Stimulated activated CD4-positive, alpha-beta T cell treated with anti-CD3 and anti-CD28 coated beads, TNF-alpha, amount 100 ng/mL, for 4 hours (primary cell): ENCODE measurements around the gene ALDH4A1.

Experiments used
- DNase-seq, 3 experiments: peaks; one replicate each; pipeline ENCODE4 v3.0.0-alpha.2; 2020; ENCODE audit warnings: low read depth in 3 of 3

Gene ALDH4A1, protein sequence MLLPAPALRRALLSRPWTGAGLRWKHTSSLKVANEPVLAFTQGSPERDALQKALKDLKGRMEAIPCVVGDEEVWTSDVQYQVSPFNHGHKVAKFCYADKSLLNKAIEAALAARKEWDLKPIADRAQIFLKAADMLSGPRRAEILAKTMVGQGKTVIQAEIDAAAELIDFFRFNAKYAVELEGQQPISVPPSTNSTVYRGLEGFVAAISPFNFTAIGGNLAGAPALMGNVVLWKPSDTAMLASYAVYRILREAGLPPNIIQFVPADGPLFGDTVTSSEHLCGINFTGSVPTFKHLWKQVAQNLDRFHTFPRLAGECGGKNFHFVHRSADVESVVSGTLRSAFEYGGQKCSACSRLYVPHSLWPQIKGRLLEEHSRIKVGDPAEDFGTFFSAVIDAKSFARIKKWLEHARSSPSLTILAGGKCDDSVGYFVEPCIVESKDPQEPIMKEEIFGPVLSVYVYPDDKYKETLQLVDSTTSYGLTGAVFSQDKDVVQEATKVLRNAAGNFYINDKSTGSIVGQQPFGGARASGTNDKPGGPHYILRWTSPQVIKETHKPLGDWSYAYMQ

GRCh38 chr1:18902523-18903290 lies at the start of gene ALDH4A1:
Gene ALDH4A1, minus strand, starts transcription at chr1:18902555. Its CDS starts 32 bp downstream, at chr1:18902523.
- DNase-seq = peak; percentile 73 to 85 (median 84)

DNA sequence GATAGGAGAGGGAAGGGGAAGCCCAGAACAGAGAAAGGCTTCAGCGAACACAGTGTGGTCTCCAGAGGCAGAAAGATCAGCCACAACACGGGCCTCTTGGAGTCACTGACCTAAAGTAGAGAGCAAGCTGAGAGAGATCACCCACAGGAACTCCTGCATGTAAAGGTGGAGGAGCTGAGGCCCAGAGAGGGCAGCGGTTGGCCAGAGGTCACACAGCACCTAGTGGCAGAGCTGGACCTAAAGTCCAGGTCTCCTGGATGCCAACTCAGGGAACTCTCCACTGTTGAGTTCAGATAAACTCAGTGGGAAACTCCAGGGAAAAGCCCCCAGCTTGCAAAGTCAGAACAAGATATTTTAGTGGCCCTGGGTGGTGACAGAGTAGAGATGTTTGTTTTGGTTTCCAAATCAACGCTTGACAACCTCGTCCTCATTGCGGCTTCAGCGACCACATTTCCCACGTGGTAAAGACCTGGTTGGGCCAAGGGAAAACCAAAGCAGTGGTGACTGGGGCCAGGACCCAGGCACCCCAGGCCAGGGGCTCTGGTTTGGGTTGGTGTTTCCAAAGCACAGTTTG lies 49.5 kb upstream of the ALDH4A1 start:
- peak in 1 of 3 experiments; percentile 31 for DNase-seq

GRCh38 chr1:18951416-18951815 lies 49.1 kb upstream of the ALDH4A1 start:
- no peak for DNase-seq

DNA sequence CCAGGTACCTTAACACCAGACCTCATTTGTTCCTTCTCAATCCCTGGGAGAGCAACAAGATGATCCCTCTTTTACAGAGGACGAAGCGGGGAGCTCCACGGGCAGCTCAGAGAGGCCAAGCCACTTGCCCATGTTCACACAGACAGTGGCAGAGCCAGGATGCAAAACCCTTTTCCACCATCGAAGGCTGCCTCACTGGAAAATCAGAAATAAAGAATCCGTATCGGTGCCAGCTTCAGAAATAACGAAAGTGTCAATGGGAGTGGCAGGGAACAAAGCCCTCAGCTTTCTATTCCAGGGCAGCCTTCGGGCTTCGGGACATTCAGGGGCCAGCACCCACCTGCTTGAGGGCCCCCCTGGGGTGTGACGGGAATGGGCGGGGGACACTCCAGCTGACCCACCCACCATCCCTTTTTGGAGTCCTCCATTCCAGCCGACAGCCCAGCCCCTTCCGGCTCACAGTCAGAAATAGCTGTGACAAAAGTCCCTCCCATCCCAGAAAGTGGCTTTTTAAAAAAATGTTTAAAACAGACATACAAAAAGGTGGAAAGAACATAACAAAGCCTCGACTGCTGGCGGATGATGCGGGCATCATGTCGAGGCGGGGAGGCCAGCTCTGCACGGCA lies 48.2 kb upstream of the ALDH4A1 start:
- no peak for DNase-seq

DNA sequence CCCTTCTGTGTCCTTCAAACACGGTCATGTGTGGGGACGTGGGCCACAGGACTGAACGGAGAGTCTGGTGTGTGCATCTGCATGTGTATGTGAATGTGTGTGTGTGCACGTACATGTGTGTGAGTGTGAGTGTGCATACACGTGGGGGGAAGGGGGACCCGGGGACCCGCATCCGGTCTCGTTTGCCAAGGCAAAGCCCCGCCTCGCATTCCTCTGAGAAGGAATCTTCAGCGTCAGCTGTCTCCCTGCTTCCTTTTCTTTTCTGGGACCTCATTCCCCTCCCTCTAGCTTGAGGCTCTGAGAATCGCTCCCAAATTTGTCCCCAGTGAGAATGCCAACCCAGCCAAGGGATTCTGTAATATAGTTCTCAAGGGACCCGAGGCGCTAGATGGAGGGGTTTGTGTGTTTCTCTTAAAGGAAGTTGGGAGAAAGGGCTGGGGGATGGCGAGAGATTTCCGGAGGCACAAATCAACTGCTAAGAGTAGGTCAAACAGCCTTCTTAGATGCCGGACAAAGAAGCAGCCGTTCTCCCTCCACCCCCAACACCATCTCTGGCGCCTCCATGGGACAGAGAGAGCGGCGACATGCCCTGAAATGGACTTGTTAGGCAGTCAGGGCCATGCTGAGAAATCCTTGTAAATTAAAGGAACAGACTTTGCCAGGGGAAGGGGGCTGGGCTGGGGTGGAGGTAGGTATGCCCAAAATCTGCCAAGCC lies 47.5 kb upstream of the ALDH4A1 start:
- no peak for DNase-seq

GRCh38 chr1:18948913-18949685 lies 46.7 kb upstream of the ALDH4A1 start:
- no peak for DNase-seq

GRCh38 chr1:18948048-18948912 lies 45.9 kb upstream of the ALDH4A1 start:
- DNase-seq = peak in 2 of 3 experiments; percentile 18 to 67

DNA sequence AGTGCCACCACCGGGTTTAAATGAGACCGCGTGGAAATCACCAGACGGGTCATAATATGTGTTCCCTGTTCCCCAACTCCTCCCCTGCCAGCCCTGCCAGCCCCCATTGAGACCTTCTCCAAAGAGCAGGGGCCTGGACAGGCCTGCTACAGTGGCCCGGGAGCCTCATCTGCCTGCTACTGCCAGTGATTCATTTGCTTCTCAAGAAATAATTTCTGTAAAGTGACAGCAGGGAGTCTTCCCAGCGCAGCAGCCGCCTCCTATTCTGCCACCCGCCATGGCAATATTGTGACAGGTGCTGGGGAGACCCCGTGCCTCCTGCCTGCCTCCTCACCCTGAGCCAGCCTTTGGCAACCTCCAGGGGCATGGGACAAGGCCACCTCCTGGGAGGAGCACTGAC lies 45.2 kb upstream of the ALDH4A1 start:
- no peak for DNase-seq

DNA sequence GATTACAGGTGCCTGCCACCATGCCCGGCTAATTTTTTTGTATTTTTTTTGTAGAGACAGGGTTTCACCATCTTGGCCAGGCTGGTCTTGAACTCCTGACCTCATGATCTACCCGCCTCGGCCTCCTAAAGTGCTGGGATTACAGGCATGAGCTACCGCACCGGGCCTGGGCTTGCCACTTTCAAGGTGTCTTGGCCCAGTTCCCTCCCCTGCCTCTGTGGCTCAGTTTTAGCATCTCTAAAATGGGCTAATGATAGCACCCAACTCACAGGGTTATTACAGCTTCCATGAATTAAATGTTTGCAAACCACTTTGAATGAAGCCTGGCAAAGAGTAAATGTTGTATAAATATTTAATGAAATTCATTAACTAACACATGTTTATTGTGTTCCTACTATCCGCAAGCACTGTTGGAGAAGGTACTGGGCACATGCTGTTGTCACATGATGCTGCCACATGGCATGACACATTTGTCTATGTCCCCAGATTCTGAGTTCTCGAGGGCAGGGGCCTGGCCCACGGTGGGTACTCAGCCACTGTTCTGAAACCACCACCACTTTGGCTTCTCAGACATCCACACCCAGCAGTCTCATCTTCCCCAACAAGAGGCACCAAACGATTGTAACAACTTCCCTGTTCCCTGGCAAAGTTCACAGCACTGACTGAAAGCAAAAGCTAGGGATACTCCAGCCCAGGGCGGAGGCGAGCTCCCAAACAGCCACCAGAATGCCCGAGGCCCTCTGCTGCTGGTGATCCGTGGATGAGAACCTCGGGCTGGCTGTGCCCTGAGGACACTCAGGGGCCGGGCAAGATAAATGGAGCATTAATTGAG lies 44.4 kb upstream of the ALDH4A1 start:
- DNase-seq = no peak

DNA sequence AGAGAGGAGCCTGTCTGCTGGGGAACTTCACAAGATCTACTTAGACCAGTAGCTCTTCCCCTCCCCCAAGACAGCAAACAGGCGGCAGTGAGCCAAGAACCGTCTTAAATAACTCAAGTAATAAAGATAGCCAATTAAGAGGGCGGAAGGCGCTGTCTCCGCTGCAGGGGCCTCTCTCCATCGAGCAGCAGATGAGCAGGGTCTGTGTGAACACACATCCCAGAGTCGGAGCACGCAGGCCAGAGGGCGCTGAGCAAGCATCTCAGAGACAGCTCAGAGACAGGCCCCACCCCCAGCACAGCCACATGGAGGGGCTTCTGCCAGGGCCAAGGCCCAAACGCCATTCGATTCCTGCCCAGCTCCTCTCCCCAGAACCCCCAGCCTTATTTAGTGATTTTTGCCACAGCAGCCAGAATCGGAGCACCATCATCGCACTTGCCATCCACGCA lies 43.1 kb upstream of the ALDH4A1 start:
- no peak for DNase-seq

DNA sequence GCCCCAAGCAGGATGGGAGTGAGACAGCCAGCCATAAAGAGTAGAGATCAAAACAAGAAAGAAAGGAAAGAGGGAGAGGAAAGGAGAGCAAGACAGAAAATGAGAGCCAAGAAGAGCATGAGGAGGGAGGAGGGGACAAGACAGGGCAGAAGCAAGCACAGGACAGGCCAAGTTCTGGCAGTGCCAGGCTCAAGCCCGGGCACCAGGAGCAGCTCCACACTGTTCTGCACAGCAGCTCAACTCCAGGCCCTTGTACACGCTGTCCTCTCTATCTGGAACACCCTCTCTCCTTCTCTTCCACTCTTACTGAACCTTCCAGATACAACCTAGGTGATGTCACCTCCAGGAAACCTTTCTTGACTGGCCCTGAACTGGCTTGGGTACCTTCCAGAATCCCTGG lies 42.5 kb upstream of the ALDH4A1 start:
- DNase-seq = no peak

DNA sequence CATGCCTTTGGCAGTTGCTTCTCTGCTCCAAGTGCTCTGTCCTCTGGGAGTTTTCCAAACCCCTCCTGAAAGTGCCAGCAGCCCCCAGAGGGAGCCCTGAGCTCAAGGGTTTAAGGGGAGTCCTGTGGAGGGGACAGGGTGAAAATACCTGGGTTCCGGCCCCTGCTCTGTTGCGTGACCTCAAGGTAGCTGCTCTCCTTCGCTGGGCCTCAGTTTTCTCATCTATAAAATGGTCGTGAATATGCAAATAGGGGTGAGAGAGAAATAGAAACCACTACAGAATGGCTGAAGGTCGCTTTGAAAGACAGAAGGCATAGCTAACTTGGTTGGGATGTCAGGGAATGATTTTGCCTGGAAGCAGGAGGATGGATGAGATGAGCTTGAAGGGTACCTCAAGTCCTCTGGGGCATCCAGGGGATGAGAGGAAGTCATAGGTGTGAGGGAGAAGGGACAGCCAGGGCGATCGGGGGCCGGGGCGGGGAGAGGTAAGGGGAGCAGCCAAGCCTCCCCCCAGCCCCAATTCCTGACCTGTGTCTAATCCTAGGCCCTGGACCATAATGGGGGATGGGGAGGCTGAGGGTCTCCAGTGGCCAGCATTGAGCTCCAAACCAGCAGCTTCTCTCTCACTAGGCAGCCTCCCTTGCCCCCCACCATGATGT lies 41.7 kb upstream of the ALDH4A1 start:
- DNase-seq = no peak

DNA sequence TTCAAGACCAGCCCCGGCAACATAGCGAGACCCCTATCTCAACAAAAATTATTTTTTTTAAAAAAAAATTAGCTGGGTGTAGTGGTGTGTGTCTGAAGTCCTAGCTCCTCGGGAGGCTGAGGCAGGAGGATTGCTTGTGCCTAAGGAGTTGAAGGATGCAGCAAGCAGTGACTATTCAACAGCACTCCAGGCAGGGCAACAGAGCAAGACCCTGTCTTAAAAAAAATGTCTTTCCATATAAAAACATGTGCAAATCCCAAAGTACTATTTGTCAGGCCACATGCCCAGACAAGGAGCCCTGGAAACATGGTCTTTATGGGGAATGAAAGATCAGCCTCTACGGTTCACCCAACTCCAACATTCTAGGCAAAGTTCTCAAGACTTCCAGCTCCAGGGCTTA lies 40.8 kb upstream of the ALDH4A1 start:
- no peak for DNase-seq

DNA sequence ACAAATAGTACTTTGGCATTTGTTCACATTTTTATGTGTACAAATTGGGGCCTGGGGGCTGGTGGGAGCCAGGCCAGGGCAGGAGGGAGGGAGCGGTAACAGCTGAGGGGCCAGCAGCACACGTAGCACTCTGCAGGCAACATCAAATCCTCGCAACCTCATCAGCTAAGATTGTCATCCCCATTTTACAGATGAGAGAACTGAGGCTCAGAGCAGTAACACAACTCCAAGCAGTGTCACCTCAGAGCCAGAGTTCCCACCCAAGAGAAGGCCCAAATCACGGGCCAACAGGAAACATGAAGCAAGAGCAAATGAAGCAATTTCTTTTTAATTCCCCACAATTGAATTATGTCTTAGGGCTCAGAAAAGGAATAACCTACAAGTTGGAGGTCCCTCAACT lies 40.0 kb upstream of the ALDH4A1 start:
- DNase-seq = no peak

DNA sequence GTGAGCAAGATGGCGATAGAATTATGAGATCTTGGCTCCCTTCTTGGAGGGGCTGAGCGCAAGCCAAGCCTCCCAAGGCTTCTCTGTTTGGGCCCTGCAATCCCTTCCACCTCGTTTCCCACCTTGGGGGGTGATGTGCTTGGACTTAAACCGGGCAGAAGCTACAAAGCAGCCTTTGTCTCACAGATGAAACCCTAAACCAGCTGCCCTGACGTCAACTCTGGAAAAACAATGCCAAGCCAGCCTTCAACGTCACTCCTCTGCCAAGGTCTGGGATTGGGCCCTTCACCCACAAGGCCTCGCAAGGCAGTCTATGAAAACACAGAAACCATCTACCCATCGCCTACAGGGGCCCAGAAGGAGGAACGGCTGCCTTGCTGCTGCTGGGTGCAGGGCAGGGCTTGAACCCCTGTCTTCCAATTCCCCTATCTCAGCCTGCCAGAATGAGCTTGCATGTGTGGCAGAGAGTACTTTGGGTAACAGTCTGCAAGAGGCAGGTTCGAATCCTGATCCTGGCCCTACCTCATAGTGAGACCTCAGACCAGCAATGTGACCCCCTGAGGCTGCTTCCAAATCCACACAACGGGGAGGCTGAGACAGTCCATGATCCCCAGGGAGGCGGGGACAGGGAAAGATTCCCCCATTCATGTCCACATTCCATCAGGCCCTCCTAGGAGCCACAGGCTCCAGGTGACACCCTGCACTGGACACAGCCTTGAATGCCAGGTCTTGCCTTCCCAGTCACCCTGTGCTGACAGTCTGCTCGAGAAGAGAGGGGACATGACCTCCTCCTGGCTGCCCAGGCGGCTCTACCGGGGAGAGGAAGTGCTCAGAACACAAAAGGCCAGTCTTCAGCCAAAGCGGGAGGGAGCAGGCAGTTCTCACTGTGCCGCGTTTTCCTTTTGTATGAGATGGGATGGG lies 39.1 kb upstream of the ALDH4A1 start:
- no peak for DNase-seq

GRCh38 chr1:18940303-18941020 lies 38.1 kb upstream of the ALDH4A1 start:
- no peak for DNase-seq
